HG03575 (cell line): ENCODE measurements around the gene TMEM176B.

Source experiments
- ATAC-seq: cut with Tn5 transposase; IDR thresholded peaks from one replicate; pipeline ENCODE4 v1.9.1; 2021; ENCODE audit not compliant: unreplicated experiment, insufficient number of reproducible peaks, low FRiP score; ENCODE audit errors: extremely low read depth

Gene TMEM176B

GRCh38 chr7:150766334-150766709, 33.8 kb downstream of the TMEM176B start:
- no peak for ATAC-seq

DNA sequence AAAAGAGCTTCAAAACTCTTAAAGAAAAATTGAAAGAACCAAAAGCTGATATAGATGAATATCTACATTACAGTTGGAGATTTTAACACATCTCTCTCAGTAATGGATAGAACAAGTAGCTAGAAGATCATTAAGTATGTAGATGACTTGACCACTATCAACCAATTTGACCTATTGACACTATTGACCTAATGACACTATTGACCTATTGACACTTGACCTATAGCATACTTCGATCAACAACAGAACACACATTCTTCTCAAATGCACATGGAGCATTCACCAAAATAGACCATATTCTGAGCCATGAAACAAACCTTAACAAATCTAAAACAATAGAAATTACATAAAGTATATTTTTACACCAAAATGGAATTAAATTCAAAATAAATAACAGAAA, 40.7 kb downstream of the TMEM176B start:
- no peak for ATAC-seq

DNA sequence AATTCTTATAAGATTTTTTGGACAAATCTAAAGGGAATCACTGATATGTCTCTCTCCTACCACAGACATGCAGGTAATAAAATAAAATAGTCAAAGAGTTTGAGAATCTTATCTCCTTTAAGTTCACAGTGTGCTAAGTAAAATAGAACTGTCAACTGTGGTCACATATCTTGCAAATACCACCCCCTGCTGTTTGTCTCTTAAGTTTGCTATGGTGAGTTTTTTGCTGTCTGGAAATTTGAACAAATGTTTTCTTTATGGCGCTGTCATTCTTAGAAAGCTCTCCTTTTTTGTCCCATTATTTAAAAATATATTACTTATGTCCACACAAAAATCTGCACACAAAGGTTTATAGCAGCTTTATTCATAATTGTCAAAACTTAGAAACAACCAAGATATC, 43.3 kb downstream of the TMEM176B start:
- no peak for ATAC-seq

DNA sequence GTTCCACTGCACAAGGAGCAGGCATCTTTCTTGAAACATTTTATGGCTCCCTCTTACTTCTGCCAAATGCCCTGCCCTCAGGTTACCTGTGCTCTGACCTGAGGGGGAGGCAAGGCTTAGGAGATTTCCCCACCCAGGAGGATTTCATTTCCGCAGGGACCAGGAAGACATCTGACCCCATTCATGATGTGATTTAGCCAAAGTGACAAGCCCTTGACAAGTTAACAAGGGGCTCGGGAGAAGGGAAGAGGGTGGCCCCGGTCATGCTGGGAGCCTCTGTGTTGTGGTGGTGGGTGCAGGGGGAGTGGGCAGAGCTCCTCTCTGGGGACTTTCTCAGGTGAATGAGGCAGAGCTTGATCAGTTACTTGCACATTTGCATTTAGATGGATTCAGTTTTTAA, 44.0 kb downstream of the TMEM176B start:
- no peak for ATAC-seq

- no peak for ATAC-seq
Measured at GRCh38 chr7:150755473-150756099, 44.6 kb downstream of the TMEM176B start.

DNA sequence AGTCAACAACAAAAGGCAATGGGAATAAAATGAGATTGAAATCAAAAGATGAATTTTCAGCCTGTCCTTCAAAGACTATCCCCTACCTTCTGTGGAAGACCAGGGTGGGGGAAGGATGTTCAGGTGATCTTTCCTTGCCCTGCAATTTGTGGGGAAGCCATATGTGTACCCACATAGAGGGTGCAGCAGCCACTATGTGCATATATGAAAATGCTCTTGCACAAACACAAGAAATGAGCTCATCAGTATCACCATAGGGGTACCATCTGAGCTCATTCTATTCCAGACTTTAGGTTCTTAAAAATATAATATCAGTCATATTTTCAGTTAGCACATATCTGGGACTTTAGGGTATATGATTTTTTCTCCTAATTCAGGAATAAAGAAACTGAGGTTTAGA, 45.2 kb downstream of the TMEM176B start:
- no peak for ATAC-seq

DNA sequence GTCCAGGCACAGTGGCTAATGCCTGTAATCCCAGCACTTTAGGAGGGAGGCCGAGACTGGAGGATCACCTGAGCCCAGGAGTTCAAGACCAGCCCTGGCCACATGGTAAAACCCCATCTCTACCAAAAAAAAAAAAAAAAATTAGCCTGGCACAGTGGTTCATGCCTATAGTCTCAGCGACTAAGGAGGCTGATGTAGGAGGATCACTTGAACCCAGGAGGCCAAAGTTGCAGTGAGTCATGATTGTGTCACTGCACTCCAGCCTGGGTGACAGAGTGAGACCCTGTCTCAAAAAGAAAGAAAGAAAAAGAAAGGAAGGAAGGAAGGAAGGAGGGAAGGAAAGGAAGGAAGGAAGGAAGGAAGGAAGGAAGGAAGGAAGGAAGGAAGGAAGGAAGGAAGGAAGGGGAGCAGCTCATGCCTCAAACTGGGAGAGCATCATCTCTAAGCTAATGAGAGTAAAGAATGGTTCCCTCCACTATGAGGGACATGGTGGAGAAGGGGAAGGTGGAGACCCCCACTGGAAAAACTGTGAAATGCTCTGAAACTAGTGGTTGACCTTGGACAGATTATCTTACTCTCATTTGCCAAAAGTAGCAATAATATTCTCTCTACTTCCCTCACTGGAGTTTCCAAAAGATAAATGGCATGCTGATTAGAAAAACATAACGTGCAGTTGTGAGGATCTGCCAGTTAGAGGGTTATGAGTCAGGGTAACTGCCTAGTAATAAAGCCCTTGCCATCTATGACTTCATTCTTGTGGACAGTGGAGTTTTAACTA, 46.1 kb downstream of the TMEM176B start:
- ATAC-seq = no peak

DNA sequence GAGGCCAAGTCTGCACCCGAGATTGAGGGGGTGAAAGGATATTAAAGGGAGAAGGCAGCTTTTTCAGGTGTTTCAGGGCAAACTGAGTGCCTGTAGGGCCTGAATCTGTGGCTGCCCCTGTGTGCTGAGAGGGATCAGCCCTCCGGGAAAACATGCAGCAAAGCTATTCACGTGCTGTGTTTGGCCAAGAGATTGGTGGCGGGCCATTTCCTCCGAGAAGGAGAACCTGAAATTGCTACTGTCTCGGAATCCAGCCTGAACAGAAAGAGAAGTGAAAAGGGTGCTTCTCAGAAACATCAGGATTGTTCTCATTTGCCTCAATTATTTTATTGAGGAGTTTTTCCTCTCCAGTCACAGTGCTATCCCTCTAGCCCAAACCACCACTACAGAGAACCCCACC, 46.9 kb downstream of the TMEM176B start:
- ATAC-seq = no peak

- ATAC-seq = no peak
Measured at GRCh38 chr7:150751702-150752101, 48.5 kb downstream of the TMEM176B start.

GRCh38 chr7:150748376-150748775, 51.8 kb downstream of the TMEM176B start:
- ATAC-seq = no peak

DNA sequence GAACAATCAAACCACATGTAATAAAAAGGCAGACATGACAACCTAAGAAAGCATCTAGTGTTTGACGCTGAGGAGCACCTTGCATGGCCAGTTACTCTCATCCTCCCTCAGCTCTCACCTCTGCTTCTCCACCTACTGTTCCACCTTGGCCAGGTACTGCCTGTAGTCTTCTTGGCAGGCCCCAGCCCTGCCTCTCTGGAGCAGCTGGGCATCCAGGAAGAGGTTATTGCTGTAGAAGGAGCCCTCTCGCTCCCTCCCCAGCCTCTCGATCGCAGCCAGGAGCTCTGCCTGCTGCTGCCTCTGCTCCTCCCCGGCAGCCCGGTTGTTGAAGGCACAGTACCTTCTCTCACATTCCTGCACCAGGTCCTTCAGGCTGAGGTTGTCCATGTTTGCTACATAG, 53.2 kb downstream of the TMEM176B start:
- no peak for ATAC-seq

DNA sequence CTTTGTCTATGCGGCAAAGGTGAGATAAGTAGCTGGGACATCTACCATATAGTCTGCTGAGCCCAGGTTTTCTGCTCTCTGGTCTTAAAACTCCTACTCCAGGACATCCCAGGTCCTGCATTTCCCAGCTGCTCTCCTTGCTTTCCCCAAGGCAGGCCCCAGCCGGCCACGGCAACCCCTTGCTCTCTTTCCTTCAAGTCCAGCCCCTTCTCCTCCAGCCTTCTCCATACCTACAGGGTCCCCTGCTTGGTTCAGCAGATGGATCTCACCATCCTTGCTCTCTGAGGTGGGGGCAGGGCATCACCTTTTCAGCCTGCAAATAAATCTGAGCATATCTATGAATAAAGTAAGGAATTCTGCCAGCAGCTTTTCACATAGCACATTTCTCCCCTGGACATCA, 54.3 kb downstream of the TMEM176B start:
- ATAC-seq = no peak

DNA sequence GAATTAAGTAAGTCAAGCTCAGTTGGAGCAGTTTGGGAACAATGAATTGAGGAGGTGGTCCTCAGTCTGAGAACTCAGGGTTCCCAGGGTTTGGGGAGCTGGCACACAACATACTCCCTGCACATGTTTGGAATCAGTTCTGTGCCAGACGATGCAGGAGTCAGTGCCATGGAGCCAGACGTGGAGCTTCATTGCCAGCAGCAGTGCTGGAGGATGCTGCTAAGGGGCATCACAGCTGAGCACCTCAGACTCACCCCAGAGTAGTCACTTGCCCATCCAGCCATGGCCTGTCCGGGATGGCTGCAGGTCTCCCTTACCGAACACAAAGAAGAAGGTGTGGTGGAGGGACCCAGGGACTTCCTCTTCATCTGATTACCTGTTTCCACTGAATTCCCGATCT, 55.1 kb downstream of the TMEM176B start:
- no peak for ATAC-seq

GRCh38 chr7:150744041-150744656, 56.0 kb downstream of the TMEM176B start:
- ATAC-seq = no peak

DNA sequence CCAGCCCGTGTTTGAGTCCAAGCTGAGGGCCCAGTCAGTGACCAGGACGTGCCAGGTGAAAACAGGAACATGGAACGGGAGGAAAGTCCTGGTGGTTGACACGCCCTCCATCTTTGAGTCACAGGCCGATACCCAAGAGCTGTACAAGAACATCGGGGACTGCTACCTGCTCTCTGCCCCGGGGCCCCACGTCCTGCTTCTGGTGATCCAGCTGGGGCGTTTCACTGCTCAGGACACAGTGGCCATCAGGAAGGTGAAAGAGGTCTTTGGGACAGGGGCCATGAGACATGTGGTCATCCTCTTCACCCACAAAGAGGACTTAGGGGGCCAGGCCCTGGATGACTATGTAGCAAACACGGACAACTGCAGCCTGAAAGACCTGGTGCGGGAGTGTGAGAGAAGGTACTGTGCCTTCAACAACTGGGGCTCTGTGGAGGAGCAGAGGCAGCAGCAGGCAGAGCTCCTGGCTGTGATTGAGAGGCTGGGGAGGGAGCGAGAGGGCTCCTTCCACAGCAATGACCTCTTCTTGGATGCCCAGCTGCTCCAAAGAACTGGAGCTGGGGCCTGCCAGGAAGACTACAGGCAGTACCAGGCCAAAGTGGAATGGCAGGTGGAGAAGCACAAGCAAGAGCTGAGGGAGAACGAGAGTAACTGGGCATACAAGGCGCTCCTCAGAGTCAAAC, 57.7 kb downstream of the TMEM176B start:
- no peak for ATAC-seq
